SK-N-SH (cell line): ENCODE results near the gene FGD4. TPM values are rescaled to one million over a fixed set of nuclear protein-coding genes. Genes with fewer than 3 reads are reported as not detected.
A peak's percentile ranks its signal among the peaks of the same experiment; 100 is the strongest.

Source experiments
- CTCF ChIA-PET: fragments of 300-600, 350-600 bp; formaldehyde crosslinking; extraction: SDS; loops from one replicate; lab custom pipeline; 2021; lab: Yijun Ruan, JAX
- POLR2A ChIA-PET: fragments of 350-600 bp; sonication (Branson Sonifier 250); formaldehyde crosslinking; extraction: SDS; loops from one replicate; lab custom pipeline; 2020; ENCODE audit warnings: antibody characterized with exemption, inconsistent platforms; lab: Yijun Ruan, JAX
- DNase-seq: peaks from one replicate; pipeline ENCODE4 v3.0.0; 2012
- H2AFZ ChIP-seq: fragments of 200-600 bp; sonication (generic); 2 replicates; pipeline ENCODE4 v1.8.1; 2016; ENCODE audit warnings: antibody characterized with exemption, mild to moderate bottlenecking, low read depth
- H3F3A ChIP-seq: fragments of 200-600 bp; sonication (generic); replicated peaks from 2 replicates; pipeline ENCODE3; 2016; ENCODE audit warnings: antibody characterized with exemption, mild to moderate bottlenecking; ENCODE audit not compliant: insufficient read depth
- H3K27ac ChIP-seq, 2 experiments: fragments of 200-500 bp in 1 of 2; fragments of 200-600 bp in 1 of 2; sonication (Bioruptor generic) in 1 of 2; sonication (generic), shearing (Covaris generic) in 1 of 2; 2 replicates each; pipeline versions ENCODE4 v1.5.1 to v1.6.1; 2014 to 2016; ENCODE audit warnings: low read depth in 2 of 2, inconsistent platforms in 1 of 2, low read length in 1 of 2, mild to moderate bottlenecking in 1 of 2, mixed read lengths in 1 of 2
- H3K27me3 ChIP-seq: fragments of 200-600 bp; sonication (generic), shearing (Covaris generic); 2 replicates; pipeline ENCODE4 v1.6.1; 2016; ENCODE audit warnings: mixed run types; ENCODE audit not compliant: insufficient read depth
- H3K36me3 ChIP-seq, 2 experiments: fragments of 200-500 bp in 1 of 2; fragments of 200-600 bp in 1 of 2; sonication (Bioruptor generic) in 1 of 2; sonication (generic) in 1 of 2; replicated peaks in 1 of 2; 2 replicates each; pipeline versions ENCODE3 to v1.5.1; 2014 to 2016; ENCODE audit warnings: low read length in 1 of 2, mild to moderate bottlenecking in 1 of 2; ENCODE audit not compliant: insufficient read depth in 2 of 2, control insufficient read depth in 1 of 2
- H3K4me1 ChIP-seq, 2 experiments: fragments of 200-500 bp in 1 of 2; fragments of 200-600 bp in 1 of 2; sonication (Bioruptor generic) in 1 of 2; sonication (generic), shearing (Covaris generic) in 1 of 2; 2 replicates each; pipeline versions ENCODE4 v1.5.1 to v1.6.1; 2014 to 2016; ENCODE audit warnings: low read depth in 1 of 2, low read length in 1 of 2, mixed run types in 1 of 2; ENCODE audit not compliant: insufficient read depth in 2 of 2, control insufficient read depth in 1 of 2
- H3K4me2 ChIP-seq: fragments of 200-600 bp; sonication (generic), shearing (Covaris generic); 2 replicates; pipeline ENCODE4 v1.6.1; 2017; ENCODE audit warnings: mixed run types
- H3K4me3 ChIP-seq, 2 experiments: fragments of 200-500 bp in 1 of 2; fragments of 200-600 bp in 1 of 2; sonication (Bioruptor generic) in 1 of 2; sonication (generic), shearing (Covaris generic) in 1 of 2; 2 replicates each; pipeline versions ENCODE4 v1.5.1 to v1.8.1; 2014 to 2016; ENCODE audit warnings: low read depth in 2 of 2, inconsistent platforms in 1 of 2, low read length in 1 of 2, mild to moderate bottlenecking in 1 of 2, mixed read lengths in 1 of 2, moderate library complexity in 1 of 2
- H3K79me2 ChIP-seq: fragments of 200-600 bp; sonication (generic); 2 replicates; pipeline ENCODE4 v1.8.1; 2017; ENCODE audit warnings: mild to moderate bottlenecking; ENCODE audit not compliant: insufficient read depth
- H3K9ac ChIP-seq: fragments of 200-600 bp; sonication (generic); 2 replicates; pipeline ENCODE4 v1.6.1; 2017; ENCODE audit warnings: mixed run types
- H3K9me2 ChIP-seq: fragments of 200-600 bp; sonication (generic); 2 replicates; pipeline ENCODE4 v1.6.1; 2017; ENCODE audit warnings: mixed run types
- H3K9me3 ChIP-seq: fragments of 200-600 bp; sonication (generic); 2 replicates; pipeline ENCODE4 v1.6.1; 2017; ENCODE audit warnings: mixed run types, mild to moderate bottlenecking, moderate library complexity
- H4K20me1 ChIP-seq: fragments of 200-600 bp; sonication (generic); 2 replicates; pipeline ENCODE4 v1.6.1; 2017; ENCODE audit warnings: mild to moderate bottlenecking, mixed run types; ENCODE audit not compliant: insufficient read depth
- CHD2 ChIP-seq: fragments of 150-350 bp; IDR thresholded peaks from 2 replicates; pipeline ENCODE4 v1.6.1; 2018; ENCODE audit warnings: low read length; ENCODE audit not compliant: partially characterized antibody
- ELF1 ChIP-seq: IDR thresholded peaks from 2 replicates; pipeline ENCODE4 v1.4.0; 2012
- GATA2 ChIP-seq: sonication (generic); formaldehyde crosslinking; IDR thresholded peaks from 2 replicates; pipeline ENCODE4 v1.5.0; 2020; ENCODE audit warnings: mild to moderate bottlenecking, missing genetic modification reagents
- JUND ChIP-seq: IDR thresholded peaks from 2 replicates; pipeline ENCODE4 v1.4.0; 2012
- MEF2A ChIP-seq: IDR thresholded peaks from 2 replicates; pipeline ENCODE4 v1.4.0; 2012; ENCODE audit warnings: low read depth, borderline replicate concordance
- NFIC ChIP-seq: IDR thresholded peaks from 2 replicates; pipeline ENCODE4 v1.4.0; 2012; ENCODE audit warnings: borderline replicate concordance
- NRF1 ChIP-seq: IDR thresholded peaks from 2 replicates; pipeline ENCODE4 v1.6.1; 2012; ENCODE audit warnings: low read depth, mild to moderate bottlenecking, low read length
- POLR2AphosphoS5 ChIP-seq: IDR thresholded peaks from 2 replicates; pipeline ENCODE4 v1.6.1; 2012; ENCODE audit warnings: low read depth, low read length
- RAD21 ChIP-seq: IDR thresholded peaks from 2 replicates; pipeline ENCODE4 v1.6.1; 2012; ENCODE audit warnings: mild to moderate bottlenecking, low read length
- RCOR1 ChIP-seq: fragments of 150-350 bp; IDR thresholded peaks from 2 replicates; pipeline ENCODE4 v1.6.1; 2017; ENCODE audit warnings: antibody characterized with exemption, low read length
- SIN3A ChIP-seq: IDR thresholded peaks from 2 replicates; pipeline ENCODE4 v1.6.1; 2012; ENCODE audit warnings: low read depth, mild to moderate bottlenecking, low read length, moderate library complexity, borderline replicate concordance
- TAF1 ChIP-seq: IDR thresholded peaks from 2 replicates; pipeline ENCODE4 v1.6.1; 2012; ENCODE audit warnings: low read depth, mild to moderate bottlenecking, low read length, moderate library complexity, borderline replicate concordance
- TCF12 ChIP-seq: IDR thresholded peaks from 2 replicates; pipeline ENCODE4 v1.4.0; 2012
- YY1 ChIP-seq: IDR thresholded peaks from 2 replicates; pipeline ENCODE4 v1.4.0; 2012; ENCODE audit warnings: low read depth, mild to moderate bottlenecking
- WGBS: methylation state at CpG from one replicate; pipeline ENCODE4 v1.1.6; 2017; ENCODE audit warnings: low lambda C conversion rate; 5-methylcytosine and 5-hydroxymethylcytosine counted together
- polyA plus RNA-seq, 3 experiments: library from polyadenylated mRNA; depleted of rRNA; stranded (reverse); fragments of >200 nt; gene quantifications; 2 replicates each; pipeline ENCODE4 v1.2.3, GENCODE V29; 2012
- TF ChIP-seq, protein P1 (sequence below): IDR thresholded peaks from 2 replicates; pipeline ENCODE4 v1.4.0; 2012; ENCODE audit warnings: low read depth
- TF ChIP-seq, protein P2 (sequence below): fragments of 200-600 bp; sonication (generic); IDR thresholded peaks from 2 replicates; pipeline ENCODE4 v1.6.1; 2017; ENCODE audit warnings: antibody characterized with exemption, mild to moderate bottlenecking, moderate library complexity
- TF ChIP-seq, protein P3 (sequence below): IDR thresholded peaks from 2 replicates; pipeline ENCODE4; 2012
- TF ChIP-seq, protein P4 (sequence below): fragments of 150-350 bp; IDR thresholded peaks from 2 replicates; pipeline ENCODE4 v1.6.1; 2016; ENCODE audit warnings: mild to moderate bottlenecking, low read depth, low read length
- TF ChIP-seq, protein P5 (sequence below): IDR thresholded peaks from 2 replicates; pipeline ENCODE4 v1.4.0; 2012; ENCODE audit warnings: low read depth, borderline replicate concordance
- TF ChIP-seq, protein P6 (sequence below): fragments of 150-350 bp; IDR thresholded peaks from 2 replicates; pipeline ENCODE4 v1.6.1; 2017; ENCODE audit warnings: antibody characterized with exemption, low read length, low read depth, borderline replicate concordance

The FGD4 gene
- polyA plus RNA-seq, 1 of the 3 experiments (the other 2 are of a cell fraction): 0.26 TPM

DNA sequence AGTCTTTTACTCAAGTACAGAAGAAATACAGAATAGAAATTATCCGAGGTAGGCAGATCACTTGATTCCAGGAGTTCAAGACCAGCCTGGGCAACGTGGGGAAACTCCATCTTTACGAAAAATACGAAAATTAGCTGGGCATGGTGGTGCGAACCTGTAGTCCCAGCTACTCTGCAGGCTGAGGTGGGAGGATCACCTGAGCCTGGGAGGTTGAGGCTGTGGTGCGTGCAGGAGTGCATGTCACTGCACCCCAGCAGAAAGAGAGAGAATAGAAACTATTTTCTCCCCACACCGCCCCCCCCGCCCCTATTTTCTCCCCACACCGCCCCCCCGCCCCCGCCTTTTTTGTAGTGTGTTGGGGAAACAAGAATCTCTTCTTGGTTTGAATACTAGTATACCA, 281.9 kb downstream of the FGD4 start:
- Histone ChIP-seq H3K4me3 (0 out of 4 replicates have a peak overlapping the region, but pooled peaks of 1 of the 2 experiments have one; percentile 69), H2AFZ (no peak overlapping the region), H3K79me2 (peaks cover 66% of the 10 kb centered on the region), H3K4me2 (peak overlapping the region; percentile 74), H3F3A (peaks cover 15% of the 10 kb centered on the region), H3K9me3 (no peaks in the 10 kb centered on the region)
- WGBS: 81% methylated on average over 11 of the region's 11 CpGs
- DNase-seq: no peak
- TF ChIP-seq SIN3A: no peak
- no peak for TF ChIP-seq CHD2
- TF ChIP-seq RCOR1: no peak
- TF ChIP-seq ELF1: no peak
- no peak for TF ChIP-seq MEF2A
- no peak for TF ChIP-seq GATA2 (CRISPR knock-in tag)
- TF ChIP-seq NRF1: no peak
- TF ChIP-seq TAF1: no peak
- no peak for TF ChIP-seq POLR2AphosphoS5
- TF ChIP-seq, protein P1, sequence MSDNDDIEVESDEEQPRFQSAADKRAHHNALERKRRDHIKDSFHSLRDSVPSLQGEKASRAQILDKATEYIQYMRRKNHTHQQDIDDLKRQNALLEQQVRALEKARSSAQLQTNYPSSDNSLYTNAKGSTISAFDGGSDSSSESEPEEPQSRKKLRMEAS: no peak
- TF ChIP-seq JUND: no peak
- no peak for TF ChIP-seq YY1
- TF ChIP-seq, protein P2, sequence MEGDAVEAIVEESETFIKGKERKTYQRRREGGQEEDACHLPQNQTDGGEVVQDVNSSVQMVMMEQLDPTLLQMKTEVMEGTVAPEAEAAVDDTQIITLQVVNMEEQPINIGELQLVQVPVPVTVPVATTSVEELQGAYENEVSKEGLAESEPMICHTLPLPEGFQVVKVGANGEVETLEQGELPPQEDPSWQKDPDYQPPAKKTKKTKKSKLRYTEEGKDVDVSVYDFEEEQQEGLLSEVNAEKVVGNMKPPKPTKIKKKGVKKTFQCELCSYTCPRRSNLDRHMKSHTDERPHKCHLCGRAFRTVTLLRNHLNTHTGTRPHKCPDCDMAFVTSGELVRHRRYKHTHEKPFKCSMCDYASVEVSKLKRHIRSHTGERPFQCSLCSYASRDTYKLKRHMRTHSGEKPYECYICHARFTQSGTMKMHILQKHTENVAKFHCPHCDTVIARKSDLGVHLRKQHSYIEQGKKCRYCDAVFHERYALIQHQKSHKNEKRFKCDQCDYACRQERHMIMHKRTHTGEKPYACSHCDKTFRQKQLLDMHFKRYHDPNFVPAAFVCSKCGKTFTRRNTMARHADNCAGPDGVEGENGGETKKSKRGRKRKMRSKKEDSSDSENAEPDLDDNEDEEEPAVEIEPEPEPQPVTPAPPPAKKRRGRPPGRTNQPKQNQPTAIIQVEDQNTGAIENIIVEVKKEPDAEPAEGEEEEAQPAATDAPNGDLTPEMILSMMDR: no peak
- no peak for TF ChIP-seq NFIC
- TF ChIP-seq, all 33 proteins: peak for 0
- Histone ChIP-seq H4K20me1 (peaks cover 14% of the 10 kb centered on the region), H3K36me3 (peaks cover 0 to 11% of the 10 kb centered on the region in 2 experiments), H3K9me2 (no peaks in the 10 kb centered on the region), H3K27me3 (no peaks in the 10 kb centered on the region), H3K4me1 (no peaks in the 10 kb centered on the region; a peak in 2 of 4 replicates), H3K27ac (no peak overlapping the region; a peak in 1 of 4 replicates), H3K9ac (no peak overlapping the region)
- CTCF ChIA-PET: interaction anchor here (0.7 kb wide), 1 partner anchor 20 kb away, joined by 3 read pairs; no protein-coding TSS in a partner anchor
- POLR2A ChIA-PET: no interaction called here

DNA sequence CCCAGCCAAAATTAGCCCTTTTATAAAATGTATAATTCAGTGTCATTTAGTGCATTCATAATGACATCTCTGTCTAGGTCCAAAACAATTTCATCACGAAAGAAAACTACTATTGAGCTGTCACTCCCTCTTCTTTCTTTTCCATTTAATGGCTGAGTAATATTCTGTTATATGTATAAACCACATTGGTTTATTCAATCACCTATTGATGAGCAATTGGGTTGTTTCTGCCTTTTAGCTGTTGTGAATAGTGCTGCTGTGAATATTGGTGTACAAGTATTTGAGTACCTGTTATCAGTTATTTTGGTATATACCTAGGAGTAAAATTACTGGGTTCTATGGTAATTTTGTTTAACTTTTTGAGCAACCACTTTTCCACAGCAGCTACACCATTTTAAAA, 287.0 kb downstream of the FGD4 start:
- ChIA-PET CTCF (interaction anchor here (1.2 to 2.1 kb wide), 2 partner anchors 16 to 69 kb away, joined by 3 to 8 read pairs; partner anchors contain the start of gene YARS2), POLR2A (no interaction called here)
- no peaks in the 10 kb centered on the region for H3K4me1 ChIP-seq
- no peaks in the 10 kb centered on the region for H3F3A ChIP-seq
- H2AFZ ChIP-seq: no peak overlapping the region
- no peaks in the 10 kb centered on the region for H3K9me3 ChIP-seq
- no peaks in the 10 kb centered on the region for H3K27me3 ChIP-seq
- peaks cover 99% of the 10 kb centered on the region for H3K79me2 ChIP-seq
- H3K36me3 ChIP-seq: peaks cover 0 to 11% of the 10 kb centered on the region in 2 experiments
- peaks cover 17% of the 10 kb centered on the region for H4K20me1 ChIP-seq
- H3K27ac ChIP-seq: no peak overlapping the region
- no peak overlapping the region for H3K9ac ChIP-seq
- WGBS: 100% methylated on average over 1 of the region's 1 CpG
- DNase-seq: no peak
- no peaks in the 10 kb centered on the region for H3K9me2 ChIP-seq
- H3K4me2 ChIP-seq: no peak overlapping the region
- H3K4me3 ChIP-seq: no peak overlapping the region
- no peak for TF ChIP-seq ELF1
- no peak for TF ChIP-seq MEF2A
- TF ChIP-seq RAD21: no peak
- TF ChIP-seq, protein P3, sequence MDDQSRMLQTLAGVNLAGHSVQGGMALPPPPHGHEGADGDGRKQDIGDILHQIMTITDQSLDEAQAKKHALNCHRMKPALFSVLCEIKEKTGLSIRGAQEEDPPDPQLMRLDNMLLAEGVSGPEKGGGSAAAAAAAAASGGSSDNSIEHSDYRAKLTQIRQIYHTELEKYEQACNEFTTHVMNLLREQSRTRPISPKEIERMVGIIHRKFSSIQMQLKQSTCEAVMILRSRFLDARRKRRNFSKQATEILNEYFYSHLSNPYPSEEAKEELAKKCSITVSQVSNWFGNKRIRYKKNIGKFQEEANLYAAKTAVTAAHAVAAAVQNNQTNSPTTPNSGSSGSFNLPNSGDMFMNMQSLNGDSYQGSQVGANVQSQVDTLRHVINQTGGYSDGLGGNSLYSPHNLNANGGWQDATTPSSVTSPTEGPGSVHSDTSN: no peak
- TF ChIP-seq, protein P4, sequence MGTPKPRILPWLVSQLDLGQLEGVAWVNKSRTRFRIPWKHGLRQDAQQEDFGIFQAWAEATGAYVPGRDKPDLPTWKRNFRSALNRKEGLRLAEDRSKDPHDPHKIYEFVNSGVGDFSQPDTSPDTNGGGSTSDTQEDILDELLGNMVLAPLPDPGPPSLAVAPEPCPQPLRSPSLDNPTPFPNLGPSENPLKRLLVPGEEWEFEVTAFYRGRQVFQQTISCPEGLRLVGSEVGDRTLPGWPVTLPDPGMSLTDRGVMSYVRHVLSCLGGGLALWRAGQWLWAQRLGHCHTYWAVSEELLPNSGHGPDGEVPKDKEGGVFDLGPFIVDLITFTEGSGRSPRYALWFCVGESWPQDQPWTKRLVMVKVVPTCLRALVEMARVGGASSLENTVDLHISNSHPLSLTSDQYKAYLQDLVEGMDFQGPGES: no peak
- TF ChIP-seq RCOR1: no peak
- TF ChIP-seq TCF12: no peak
- TF ChIP-seq NRF1: no peak
- TF ChIP-seq, protein P5, sequence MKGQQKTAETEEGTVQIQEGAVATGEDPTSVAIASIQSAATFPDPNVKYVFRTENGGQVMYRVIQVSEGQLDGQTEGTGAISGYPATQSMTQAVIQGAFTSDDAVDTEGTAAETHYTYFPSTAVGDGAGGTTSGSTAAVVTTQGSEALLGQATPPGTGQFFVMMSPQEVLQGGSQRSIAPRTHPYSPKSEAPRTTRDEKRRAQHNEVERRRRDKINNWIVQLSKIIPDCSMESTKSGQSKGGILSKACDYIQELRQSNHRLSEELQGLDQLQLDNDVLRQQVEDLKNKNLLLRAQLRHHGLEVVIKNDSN: no peak
- TF ChIP-seq, protein P6, sequence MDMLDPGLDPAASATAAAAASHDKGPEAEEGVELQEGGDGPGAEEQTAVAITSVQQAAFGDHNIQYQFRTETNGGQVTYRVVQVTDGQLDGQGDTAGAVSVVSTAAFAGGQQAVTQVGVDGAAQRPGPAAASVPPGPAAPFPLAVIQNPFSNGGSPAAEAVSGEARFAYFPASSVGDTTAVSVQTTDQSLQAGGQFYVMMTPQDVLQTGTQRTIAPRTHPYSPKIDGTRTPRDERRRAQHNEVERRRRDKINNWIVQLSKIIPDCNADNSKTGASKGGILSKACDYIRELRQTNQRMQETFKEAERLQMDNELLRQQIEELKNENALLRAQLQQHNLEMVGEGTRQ: no peak
- no peak for TF ChIP-seq POLR2AphosphoS5
